T47D (cell line): Measurements from ENCODE around the gene PBX4.
"Not testable (repeated sequence)": the region's sequence is repeated elsewhere in the genome, so short reads cannot be mapped to it uniquely, and the experiment has no call there.

Experiments
- DNase-seq, 2 experiments: peaks; one replicate each; pipeline versions ENCODE4 v3.0.0 to v3.0.0-alpha.2; 2011 to 2012; ENCODE audit warnings: low read depth in 1 of 2, low spot score in 1 of 2
- JUND ChIP-seq: IDR thresholded peaks from 2 replicates; pipeline ENCODE4 v1.6.1; 2012; ENCODE audit warnings: low read depth
- in situ Hi-C: cut with HindIII; loops from 2 replicates; pipeline ENCODE4 v1.10.0; 2016; ENCODE audit warnings: low sequenced_read_pairs, low pct_unique_long_range_greater_than_20kb

The PBX4 gene

GRCh38 chr19:19630062-19630414 lies 11.6 kb upstream of the PBX4 start:
- in situ Hi-C loops = no loop called here
- no peak for DNase-seq
- TF ChIP-seq JUND = no peak

- in situ Hi-C loops = no loop called here
- no peak for DNase-seq
- no peak for TF ChIP-seq JUND
Observed at GRCh38 chr19:19628501-19629134, 10.1 kb upstream of the PBX4 start.

DNA sequence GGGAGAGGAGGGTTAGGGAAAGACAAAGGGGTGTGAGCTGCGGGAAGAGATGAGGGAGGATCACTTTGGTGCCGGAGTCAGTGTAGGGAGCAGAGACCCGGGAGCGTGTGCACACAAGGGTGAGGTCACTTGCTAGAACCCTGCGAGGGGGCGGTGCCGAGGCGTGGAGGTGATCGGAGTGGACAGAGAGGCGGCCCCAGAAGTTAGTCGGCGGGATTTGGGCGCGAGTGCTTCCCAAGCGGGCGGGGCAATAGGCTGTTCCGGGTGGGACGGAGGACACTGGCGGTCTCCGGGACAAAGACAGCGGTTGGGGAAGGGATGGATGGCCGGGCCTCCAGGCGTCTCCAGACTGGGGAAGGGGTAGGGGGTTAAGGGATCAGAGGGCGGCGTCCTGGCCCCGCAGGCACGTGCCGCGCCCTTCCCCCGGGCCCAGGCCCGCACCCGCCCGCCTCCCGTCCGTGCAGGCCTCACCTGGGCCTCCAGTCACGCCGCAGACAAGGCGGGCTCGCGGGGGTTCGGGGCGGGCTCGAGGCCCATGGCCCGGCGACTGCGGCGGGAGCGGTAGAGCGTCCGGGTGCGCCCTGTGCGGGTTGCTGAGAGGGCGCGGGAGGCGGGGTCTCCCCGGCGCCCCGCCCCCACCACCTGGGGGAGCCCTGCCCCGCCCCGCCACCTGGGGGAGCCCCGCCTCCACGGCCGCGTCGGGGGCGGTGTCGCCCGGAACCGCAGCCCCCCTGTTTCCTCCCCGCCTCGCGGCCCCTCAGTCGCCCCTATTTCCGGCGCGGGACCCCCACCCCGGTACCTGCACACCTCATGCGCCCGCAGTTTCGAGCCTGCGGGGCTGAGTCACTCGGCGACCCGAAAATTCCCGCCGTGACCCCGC lies 9.4 kb upstream of the PBX4 start, which contains the start of gene LPAR2:
LPAR2 (minus strand) TSS at position 600 of the 880 bp plus-strand sequence. CDS start 945 bp downstream, outside the sequence.
- TF ChIP-seq JUND = no peak
- in situ Hi-C loops = no loop called here
- DNase-seq = peak; percentile 82 to 93

- no peak for TF ChIP-seq JUND
- in situ Hi-C loops = no loop called here
- no peak for DNase-seq
Observed at GRCh38 chr19:19626516-19627472, 8.3 kb upstream of the PBX4 start.

DNA sequence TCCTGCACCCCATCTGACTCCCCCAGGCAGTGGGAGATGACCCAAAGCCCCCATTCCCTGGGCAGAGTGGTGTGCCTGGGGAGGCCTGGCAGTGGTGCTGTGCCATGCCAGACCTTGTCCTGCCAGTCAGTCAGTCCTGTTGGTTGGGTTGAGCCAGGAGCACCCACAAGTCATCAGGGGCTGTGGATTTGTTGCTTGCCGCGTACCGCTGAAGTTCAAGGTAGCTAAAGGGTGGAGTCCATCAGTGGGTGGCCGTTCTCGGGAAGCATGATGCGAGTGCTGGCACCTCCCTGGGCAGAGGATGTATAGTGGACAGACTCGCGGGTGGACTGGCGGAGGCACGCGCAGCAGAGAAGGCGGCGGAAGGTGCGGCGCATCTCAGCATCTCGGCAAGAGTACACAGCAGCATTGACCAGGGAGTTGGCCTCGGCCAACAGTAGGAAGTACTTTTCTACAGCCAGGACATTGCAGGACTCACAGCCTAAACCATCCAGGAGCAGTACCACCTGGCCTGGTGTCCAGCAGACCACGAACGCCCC lies 5.6 kb upstream of the PBX4 start:
- in situ Hi-C loops = no loop called here
- no peak for TF ChIP-seq JUND
- no peak for DNase-seq

DNA sequence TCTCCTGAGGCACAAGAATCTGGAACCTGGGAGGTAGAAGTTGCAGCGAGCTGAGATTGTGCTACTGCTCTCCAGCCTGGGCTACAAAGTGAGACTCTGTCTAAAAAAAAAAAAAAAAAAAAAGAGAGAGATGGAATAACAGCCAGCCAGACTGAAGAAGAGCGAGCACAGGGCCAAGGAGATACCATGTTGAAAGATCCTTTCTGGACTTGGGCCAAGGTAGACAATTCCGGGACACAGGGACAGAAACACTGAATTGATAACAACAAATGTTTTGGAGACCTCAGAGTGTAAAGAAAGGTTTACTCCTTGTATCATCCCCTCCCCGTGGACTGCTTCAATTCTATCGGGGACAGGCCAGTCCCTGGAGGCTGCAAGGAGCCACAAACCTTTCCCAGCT lies 4.9 kb upstream of the PBX4 start:
- TF ChIP-seq JUND = no peak

DNA sequence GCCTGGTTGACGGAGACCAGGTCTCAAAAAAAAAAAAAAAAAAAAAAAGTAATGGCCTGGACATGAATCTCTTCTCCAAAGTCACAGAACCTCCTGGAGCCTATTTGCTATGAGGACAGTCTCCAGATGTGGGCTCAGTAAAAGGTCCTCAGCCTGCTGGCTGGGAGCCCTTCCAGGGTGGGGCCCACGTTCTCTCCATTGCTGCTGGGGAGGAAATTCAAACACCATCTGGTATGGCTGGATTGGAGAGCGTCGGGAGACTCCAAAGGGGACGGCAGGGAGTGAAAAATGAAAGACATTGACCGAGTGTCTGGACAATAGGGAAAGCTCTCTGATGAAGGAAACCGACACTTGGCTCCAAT lies 1.3 kb upstream of the PBX4 start:
- DNase-seq = no peak
- TF ChIP-seq JUND = no peak
- in situ Hi-C loops = no loop called here

More for the DNA sequence above, 4.9 kb upstream of the PBX4 start:
- DNase-seq = no peak
- in situ Hi-C loops = no loop called here

- in situ Hi-C loops = no loop called here
- no peak for TF ChIP-seq JUND
- no peak for DNase-seq
Observed at GRCh38 chr19:19619181-19619848, 828 bp upstream of the PBX4 start.

GRCh38 chr19:19615086-19615485 lies 3.4 kb downstream of the PBX4 start:
- in situ Hi-C loops = no loop called here
- DNase-seq = no peak
- TF ChIP-seq JUND = no peak

- TF ChIP-seq JUND = no peak
- in situ Hi-C loops = no loop called here
- DNase-seq = no peak
Observed at GRCh38 chr19:19613506-19613905, 5.0 kb downstream of the PBX4 start.

DNA sequence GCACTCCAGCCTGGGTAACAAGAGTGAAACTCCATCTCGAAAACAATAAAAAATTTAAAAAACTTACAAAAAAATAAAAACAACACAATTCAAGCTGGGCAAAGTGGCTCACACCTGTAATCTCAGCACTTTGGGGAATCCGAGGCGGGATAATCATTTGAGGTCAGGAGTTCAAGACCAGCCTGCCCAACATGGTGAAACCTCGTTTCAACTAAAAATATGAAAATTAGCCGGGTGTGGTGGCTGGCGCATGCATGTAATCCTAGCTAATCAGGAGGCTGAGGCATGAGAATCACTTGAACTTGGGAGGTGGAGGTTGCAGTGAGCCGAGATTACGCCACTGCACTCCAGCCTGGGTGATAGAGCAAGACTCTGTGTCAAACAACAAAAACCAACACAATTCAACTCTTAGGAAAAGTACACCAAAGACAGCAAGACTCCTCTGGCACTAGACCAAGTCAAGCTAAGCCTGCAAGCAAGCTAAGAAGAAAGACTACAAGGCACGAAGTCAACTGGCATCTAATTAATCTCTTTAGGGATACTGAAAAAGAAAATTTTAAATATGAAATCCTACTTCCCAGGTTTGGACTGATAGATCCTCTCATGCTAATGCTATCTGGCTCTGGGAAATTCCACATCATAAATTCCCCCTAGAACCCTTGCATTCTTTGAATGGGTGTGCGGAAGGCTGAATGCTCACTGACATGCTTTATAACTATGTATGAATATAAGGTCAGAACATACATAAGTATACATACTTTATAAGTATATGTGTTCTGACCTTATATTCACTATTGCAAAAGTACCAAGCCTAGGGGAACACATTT lies 7.9 kb downstream of the PBX4 start:
- no peak for DNase-seq
- in situ Hi-C loops = no loop called here
- no peak for TF ChIP-seq JUND

DNA sequence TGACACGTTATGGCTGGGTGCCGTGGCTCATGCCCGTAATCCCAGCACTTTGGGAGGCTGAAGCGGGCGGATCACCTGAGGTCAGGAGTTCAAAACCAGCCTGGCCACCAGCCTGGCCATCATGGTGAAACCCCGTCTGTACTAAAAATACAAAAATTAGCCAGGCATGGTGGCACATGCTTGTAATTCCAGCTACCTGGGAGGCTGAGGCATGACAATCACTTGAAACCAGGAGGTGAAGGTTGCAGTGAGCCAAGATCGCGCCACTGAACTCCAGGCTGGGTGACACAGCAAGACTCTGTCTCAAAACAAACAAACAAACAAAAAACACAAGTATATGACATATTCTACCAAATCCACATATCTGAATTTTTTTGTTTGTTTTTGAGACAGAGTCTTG lies 11.8 kb downstream of the PBX4 start:
- in situ Hi-C loops, DNase-seq: not testable (repeated sequence)
